GM19324 (cell line): ENCODE measurements around the gene MOV10.
"Not testable (repeated sequence)": the region's sequence is repeated elsewhere in the genome, so short reads cannot be mapped to it uniquely, and the experiment has no call there.

Source experiments
- ATAC-seq: cut with Tn5 transposase; IDR thresholded peaks from one replicate; pipeline ENCODE4 v1.9.1; 2021; ENCODE audit warnings: mild to moderate bottlenecking, moderate library complexity; ENCODE audit not compliant: unreplicated experiment, low FRiP score

Gene MOV10

DNA sequence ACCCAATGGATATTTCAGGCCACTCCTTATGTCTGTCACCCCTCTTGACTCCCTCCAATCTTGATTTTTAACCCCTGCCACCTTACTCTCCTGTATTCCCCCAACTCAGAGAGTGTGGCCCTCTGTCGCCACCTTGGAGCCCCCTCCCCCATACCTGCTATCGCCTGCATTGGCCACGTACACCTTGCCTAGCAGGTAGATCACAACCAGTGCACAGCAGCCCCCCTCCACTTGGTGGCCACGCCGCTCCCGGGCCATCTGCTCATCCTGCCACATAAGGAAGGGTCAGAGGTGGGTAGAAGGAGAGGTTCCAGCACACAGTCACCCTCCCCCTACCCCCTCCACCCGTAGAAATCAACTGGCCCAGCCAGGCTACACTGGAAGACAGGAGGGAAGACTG is 37.7 kb downstream of the MOV10 start:
- no peak for ATAC-seq

- ATAC-seq: no peak
Observed at GRCh38 chr1:112712701-112713128, 38.3 kb downstream of the MOV10 start.

- ATAC-seq: no peak
Observed at GRCh38 chr1:112713466-112714312, 39.2 kb downstream of the MOV10 start.

- ATAC-seq: no peak
Observed at GRCh38 chr1:112714313-112715263, 40.1 kb downstream of the MOV10 start.

GRCh38 chr1:112715264-112716053 is 41.0 kb downstream of the MOV10 start, which contains the start of gene PPM1J:
TSS of gene PPM1J (minus strand) at chr1:112715332. CDS start at chr1:112715301, 31 bp downstream.
- peak; percentile 87 for ATAC-seq

GRCh38 chr1:112716133-112716720 is 41.8 kb downstream of the MOV10 start:
- ATAC-seq: peak; percentile 23

DNA sequence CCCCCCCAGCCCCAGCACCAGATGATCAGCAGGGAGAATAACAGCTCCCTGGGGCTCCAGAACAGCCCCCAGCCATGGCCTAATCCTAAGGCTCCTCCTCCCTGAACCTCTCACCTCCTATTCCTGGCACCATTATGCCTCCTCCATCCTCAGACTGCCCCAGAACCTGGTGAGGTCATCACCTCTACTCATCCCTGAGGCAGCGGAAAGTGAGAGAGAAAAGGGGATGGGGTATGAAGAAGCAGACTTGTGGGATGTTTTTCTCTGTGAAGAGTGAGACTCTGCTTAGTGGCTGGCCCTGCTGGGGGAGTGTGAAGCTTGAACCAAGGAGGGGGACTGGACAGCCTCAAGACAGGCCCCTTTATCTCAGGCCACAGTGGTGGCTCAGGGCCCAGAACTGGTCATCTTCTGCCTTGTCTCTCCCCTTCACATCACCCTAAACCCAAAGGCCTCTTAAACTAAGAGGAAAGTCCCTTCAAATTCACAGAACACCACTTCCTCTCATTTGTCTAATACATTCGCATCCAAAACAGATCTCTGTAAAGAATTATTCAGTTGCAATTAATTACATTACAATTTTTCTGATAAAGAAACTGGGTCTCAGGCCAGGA is 42.9 kb downstream of the MOV10 start:
- no peak for ATAC-seq

- ATAC-seq: no peak
Observed at GRCh38 chr1:112718691-112719418, 44.4 kb downstream of the MOV10 start.

GRCh38 chr1:112719706-112720105 is 45.2 kb downstream of the MOV10 start:
- ATAC-seq: no peak

GRCh38 chr1:112720800-112721199 is 46.3 kb downstream of the MOV10 start:
- no peak for ATAC-seq

GRCh38 chr1:112721294-112721693 is 46.8 kb downstream of the MOV10 start:
- not testable (repeated sequence) for ATAC-seq

DNA sequence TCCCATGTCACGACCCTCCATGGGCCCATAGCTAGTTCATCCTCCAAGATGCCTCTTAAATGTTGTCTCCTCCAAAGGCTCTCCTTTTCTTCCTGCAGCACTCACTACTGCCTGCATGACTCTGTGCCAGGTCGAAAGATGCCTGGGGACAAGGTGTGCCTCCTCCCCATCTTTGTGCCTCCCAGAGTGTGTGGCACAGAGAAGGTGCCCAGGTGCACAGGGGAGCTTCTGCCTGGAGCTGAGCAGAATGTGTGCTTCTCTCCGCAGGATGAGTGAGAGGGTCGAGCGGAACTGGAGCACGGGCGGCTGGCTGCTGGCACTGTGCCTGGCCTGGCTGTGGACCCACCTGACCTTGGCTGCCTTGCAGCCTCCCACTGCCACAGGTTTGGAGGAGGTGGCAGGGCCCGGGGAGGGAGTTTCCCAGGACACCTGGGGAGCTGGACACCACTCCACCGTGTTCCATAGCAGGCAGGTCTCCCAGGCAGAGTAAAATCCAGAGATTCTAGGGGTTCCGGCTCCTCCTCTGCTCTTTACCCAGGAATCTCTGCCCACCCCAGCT is 47.6 kb downstream of the MOV10 start:
- ATAC-seq: no peak

- no peak for ATAC-seq
Observed at GRCh38 chr1:112722601-112723510, 48.4 kb downstream of the MOV10 start.

GRCh38 chr1:112723511-112723839 is 49.0 kb downstream of the MOV10 start:
- ATAC-seq: no peak

DNA sequence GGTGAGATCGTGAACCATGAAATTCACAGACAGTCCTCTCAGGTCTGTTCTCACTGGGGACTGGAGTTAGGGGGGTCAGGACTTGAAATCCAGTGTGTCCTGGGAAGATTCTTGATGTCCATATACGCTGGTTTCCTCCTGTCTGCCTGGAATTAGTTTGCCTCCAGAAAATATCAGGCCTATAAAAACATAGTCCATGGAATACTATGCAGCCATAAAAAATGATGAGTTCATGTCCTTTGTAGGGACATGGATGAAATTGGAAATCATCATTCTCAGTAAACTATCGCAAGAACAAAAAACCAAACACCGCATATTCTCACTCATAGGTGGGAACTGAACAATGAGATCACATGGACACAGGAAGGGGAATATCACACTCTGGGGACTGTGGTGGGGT is 49.8 kb downstream of the MOV10 start:
- ATAC-seq: not testable (repeated sequence)

DNA sequence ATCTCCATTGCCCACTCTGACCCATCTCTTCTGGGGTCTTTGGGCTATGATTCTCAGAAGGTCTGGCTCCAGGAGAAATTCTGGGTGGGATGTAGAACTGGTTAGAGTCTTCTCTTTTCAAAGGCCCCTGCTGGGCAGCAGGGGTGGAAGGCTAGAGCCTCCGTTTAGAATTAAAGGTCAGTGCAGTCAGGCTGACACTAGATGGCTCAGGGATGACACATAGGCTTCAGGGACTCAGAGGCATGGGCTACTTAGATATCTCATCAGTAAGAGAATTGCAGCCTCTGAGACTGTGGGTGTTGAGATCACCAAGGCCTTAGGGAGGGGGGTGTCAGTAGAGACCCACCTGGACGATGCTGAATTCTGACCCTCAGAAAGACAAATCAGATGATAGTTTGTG is 53.3 kb downstream of the MOV10 start:
- no peak for ATAC-seq

- not testable (repeated sequence) for ATAC-seq
Observed at GRCh38 chr1:112728306-112728971, 54.0 kb downstream of the MOV10 start.
